ENCODE measurements around the gene SPANXN1. TPM values are rescaled to one million over a fixed set of nuclear protein-coding genes. Genes with fewer than 3 reads are reported as not detected.
"Not testable (repeated sequence)": the region's sequence is repeated elsewhere in the genome, so short reads cannot be mapped to it uniquely, and the experiment has no call there.

SPANXN1 gene, protein sequence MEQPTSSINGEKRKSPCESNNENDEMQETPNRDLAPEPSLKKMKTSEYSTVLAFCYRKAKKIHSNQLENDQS
- not detected for total RNA-seq

DNA sequence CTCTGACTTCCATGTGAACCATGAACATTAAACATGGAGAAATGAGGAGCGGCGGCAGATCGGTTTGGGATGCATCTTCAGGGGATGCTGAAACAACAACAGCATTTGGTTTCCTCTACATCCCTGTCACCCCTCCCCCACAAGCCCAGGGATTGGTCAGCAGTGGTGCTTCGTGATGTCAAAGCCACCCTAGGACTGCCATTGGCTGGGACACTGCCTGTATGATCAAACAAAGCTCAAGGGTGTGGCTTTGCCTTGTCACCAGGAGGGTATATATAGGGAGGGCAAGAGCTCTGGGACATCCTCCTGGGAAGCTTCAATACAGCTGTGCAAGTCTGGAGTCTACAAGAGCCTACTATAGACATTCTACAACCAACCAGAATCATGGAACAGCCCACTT is at the start of gene SPANXN1:
TSS of gene SPANXN1 (plus strand) at position 301 of the 400 bp plus-strand sequence. CDS start at position 385, 84 bp downstream.
- not testable (repeated sequence) for H3K27ac ChIP-seq; H3K27me3 ChIP-seq; H3K36me3 ChIP-seq; H3K4me1 ChIP-seq; DNase-seq (ENCODE audit: low spot score in 2 of 2); H3K9me3 ChIP-seq; H3K4me3 ChIP-seq
- WGBS, result 15% methylated on average over 4 of the region's 4 CpGs

- TF ChIP-seq, protein P1, sequence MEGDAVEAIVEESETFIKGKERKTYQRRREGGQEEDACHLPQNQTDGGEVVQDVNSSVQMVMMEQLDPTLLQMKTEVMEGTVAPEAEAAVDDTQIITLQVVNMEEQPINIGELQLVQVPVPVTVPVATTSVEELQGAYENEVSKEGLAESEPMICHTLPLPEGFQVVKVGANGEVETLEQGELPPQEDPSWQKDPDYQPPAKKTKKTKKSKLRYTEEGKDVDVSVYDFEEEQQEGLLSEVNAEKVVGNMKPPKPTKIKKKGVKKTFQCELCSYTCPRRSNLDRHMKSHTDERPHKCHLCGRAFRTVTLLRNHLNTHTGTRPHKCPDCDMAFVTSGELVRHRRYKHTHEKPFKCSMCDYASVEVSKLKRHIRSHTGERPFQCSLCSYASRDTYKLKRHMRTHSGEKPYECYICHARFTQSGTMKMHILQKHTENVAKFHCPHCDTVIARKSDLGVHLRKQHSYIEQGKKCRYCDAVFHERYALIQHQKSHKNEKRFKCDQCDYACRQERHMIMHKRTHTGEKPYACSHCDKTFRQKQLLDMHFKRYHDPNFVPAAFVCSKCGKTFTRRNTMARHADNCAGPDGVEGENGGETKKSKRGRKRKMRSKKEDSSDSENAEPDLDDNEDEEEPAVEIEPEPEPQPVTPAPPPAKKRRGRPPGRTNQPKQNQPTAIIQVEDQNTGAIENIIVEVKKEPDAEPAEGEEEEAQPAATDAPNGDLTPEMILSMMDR (IDR thresholded peaks at IDR 0.05), result no peak
- TF ChIP-seq POLR2AphosphoS5 (IDR thresholded peaks at IDR 0.05), result no peak
- no peak for TF ChIP-seq POLR2A (IDR thresholded peaks at IDR 0.05)
- TF ChIP-seq EP300 (IDR thresholded peaks at IDR 0.05), result no peak
- Histone ChIP-seq H3K27me3 (no peaks in the 10 kb centered on the region), H3K9me3 (no peaks in the 10 kb centered on the region), H3K36me3 (no peaks in the 10 kb centered on the region), H3K4me3 (no peak overlapping the region), H3K4me1 (no peaks in the 10 kb centered on the region), H3K27ac (no peak overlapping the region)
- no peak for DNase-seq (ENCODE audit: low spot score in 2 of 2)
- WGBS, result 55% methylated on average over 3 of the region's 3 CpGs
Observed at GRCh38 chrX:145199078-145199477, 48.2 kb upstream of the SPANXN1 start.

DNA sequence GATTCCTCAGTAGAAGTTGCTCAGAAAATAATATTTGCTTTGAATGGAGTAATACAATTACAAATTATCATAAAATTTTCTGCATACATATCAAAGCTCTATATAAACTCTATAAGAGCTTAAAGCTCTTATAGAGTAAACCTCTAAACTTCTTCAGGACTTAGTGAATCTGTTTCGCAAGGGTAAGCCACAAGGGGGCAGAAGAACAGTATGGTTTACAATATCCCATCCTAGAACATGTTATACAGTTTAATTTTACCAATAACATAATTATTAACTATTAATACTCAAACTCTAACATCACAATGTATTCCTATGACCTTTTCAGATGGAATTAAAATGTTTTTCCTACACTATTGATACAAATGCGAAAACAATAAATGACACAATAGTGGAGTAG is 33.8 kb upstream of the SPANXN1 start:
- Histone ChIP-seq H3K27me3 (no peaks in the 10 kb centered on the region), H3K4me1 (no peaks in the 10 kb centered on the region), H3K4me3 (no peak overlapping the region), H3K36me3 (no peaks in the 10 kb centered on the region), H3K9me3 (no peaks in the 10 kb centered on the region), H3K27ac (no peak overlapping the region)
- no peak for TF ChIP-seq POLR2A (IDR thresholded peaks at IDR 0.05)
- TF ChIP-seq, protein P1 (IDR thresholded peaks at IDR 0.05), result no peak
- no peak for TF ChIP-seq EP300 (IDR thresholded peaks at IDR 0.05)
- TF ChIP-seq POLR2AphosphoS5 (IDR thresholded peaks at IDR 0.05), result no peak
- 42% methylated on average over 2 of the region's 2 CpGs for WGBS
- no peak for DNase-seq (ENCODE audit: low spot score in 2 of 2)

DNA sequence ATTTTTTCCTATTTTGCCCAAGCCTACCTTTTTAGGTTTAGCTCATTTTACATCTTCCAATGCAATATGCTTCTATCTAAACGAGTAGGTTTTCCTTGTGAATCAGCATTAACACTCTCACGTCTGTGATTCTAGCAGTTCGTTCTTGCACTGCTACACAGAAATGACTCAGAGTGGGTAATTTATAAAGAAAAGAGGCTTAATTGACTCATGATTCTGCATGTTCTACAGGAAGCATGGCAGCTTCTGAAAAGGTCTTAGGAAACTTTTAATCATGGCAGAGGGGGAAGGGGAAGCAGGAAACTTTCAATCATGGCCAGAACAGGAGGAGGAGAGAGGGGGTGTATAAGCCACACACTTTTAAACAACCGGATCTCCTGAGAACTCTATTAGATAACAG is 44.9 kb downstream of the SPANXN1 start:
- Histone ChIP-seq H3K27ac (no peak overlapping the region), H3K27me3 (no peaks in the 10 kb centered on the region), H3K4me3 (no peak overlapping the region), H3K4me1 (no peaks in the 10 kb centered on the region), H3K36me3 (no peaks in the 10 kb centered on the region), H3K9me3 (no peaks in the 10 kb centered on the region)
- no peak for TF ChIP-seq EP300 (IDR thresholded peaks at IDR 0.05)
- TF ChIP-seq POLR2A (IDR thresholded peaks at IDR 0.05), result no peak
- TF ChIP-seq, protein P1 (IDR thresholded peaks at IDR 0.05), result no peak
- TF ChIP-seq POLR2AphosphoS5 (IDR thresholded peaks at IDR 0.05), result no peak
- WGBS, result 53% methylated on average over 4 of the region's 4 CpGs
- DNase-seq (ENCODE audit: low spot score in 2 of 2), result no peak

Data from suprapubic skin (tissue), 4 donors.